Upper lobe of left lung (tissue), 4 donors: ENCODE results near the gene ZNF761.

Experiments
- EP300 ChIP-seq, 4 donors: sonication (generic); formaldehyde crosslinking; IDR thresholded peaks; one replicate each; pipeline ENCODE4 v1.5.1; 2017; ENCODE audit warnings: antibody characterized with exemption in 4 of 4, control low read depth in 2 of 4
- POLR2A ChIP-seq, 4 donors: fragments of 450-650 bp; IDR thresholded peaks; one replicate each; pipeline ENCODE4 v1.5.1; 2016 to 2017; ENCODE audit warnings: antibody characterized with exemption in 4 of 4, mild to moderate bottlenecking in 2 of 4
- POLR2AphosphoS5 ChIP-seq, 2 donors: sonication (generic); formaldehyde crosslinking; IDR thresholded peaks; one replicate each; pipeline ENCODE4 v1.5.1; 2017; ENCODE audit warnings: antibody characterized with exemption in 2 of 2
- TF ChIP-seq, protein P1 (sequence below), 6 experiments: fragments of 450-650 bp in 4 of 6; fragments of 200-600 bp in 2 of 6; sonication (generic) in 2 of 6; IDR thresholded peaks; one replicate each; pipeline ENCODE4 v1.5.1; 2016 to 2019; ENCODE audit warnings: antibody characterized with exemption in 6 of 6

DNA sequence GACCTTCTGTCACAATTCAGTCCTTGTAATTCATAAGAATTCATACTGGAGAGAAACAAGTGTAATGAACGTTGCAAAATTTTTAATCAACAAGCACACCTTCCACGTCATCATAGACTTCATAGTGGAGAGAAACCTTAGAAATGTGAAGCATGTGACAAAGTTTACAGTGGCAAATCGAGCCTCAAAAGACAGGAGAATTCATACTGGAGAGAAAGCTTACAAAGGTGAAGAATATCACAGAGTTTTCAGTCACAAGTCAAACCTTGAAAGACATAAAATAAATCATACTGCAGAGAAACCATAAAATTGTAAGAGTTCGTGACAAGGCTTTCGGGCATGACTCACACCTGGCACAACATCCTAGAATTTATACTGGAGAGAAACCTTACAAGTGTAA is 60.4 kb downstream of the ZNF761 start:
- TF ChIP-seq, protein P1, sequence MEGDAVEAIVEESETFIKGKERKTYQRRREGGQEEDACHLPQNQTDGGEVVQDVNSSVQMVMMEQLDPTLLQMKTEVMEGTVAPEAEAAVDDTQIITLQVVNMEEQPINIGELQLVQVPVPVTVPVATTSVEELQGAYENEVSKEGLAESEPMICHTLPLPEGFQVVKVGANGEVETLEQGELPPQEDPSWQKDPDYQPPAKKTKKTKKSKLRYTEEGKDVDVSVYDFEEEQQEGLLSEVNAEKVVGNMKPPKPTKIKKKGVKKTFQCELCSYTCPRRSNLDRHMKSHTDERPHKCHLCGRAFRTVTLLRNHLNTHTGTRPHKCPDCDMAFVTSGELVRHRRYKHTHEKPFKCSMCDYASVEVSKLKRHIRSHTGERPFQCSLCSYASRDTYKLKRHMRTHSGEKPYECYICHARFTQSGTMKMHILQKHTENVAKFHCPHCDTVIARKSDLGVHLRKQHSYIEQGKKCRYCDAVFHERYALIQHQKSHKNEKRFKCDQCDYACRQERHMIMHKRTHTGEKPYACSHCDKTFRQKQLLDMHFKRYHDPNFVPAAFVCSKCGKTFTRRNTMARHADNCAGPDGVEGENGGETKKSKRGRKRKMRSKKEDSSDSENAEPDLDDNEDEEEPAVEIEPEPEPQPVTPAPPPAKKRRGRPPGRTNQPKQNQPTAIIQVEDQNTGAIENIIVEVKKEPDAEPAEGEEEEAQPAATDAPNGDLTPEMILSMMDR (IDR thresholded peaks at IDR 0.05), result no peak
- TF ChIP-seq POLR2AphosphoS5 (IDR thresholded peaks at IDR 0.05) (no peak), EP300 (IDR thresholded peaks at IDR 0.05) (no peak), POLR2A (IDR thresholded peaks at IDR 0.05) (no peak)
